Measurements from ENCODE around the gene CLDN9. TPM values are rescaled to one million over a fixed set of nuclear protein-coding genes. Genes with fewer than 3 reads are reported as not detected.
A peak's percentile ranks its signal among the peaks of the same experiment; 100 is the strongest.

The CLDN9 gene
- total and polyA plus RNA-seq, 9 of the 15 experiments (the other 6 are each of a cell fraction or from before 2014, with no cell fraction given) = 0.12 to 0.44 (median 0.22) TPM; not detected in 4

GRCh38 chr16:2980227-2981176, 32.2 kb upstream of the CLDN9 start, which contains the start of gene PKMYT1:
Gene PKMYT1, minus strand, starts transcription at chr16:2980446. Its CDS starts 789 bp downstream, at chr16:2979657.
- Histone ChIP-seq H4K20me1 (replicated peaks; ENCODE audit: control insufficient read depth, insufficient read depth, low read length) (no peaks in the 10 kb centered on the region; the same call in 1 of the 2 replicates), H3K4me2 (ENCODE audit: insufficient read depth, low read length) (peak within 1 kb of the TSS; percentile 97), H3K27ac (ENCODE audit: extremely low read depth, low read depth, low read length) (peak within 1 kb of the TSS; percentile 99), H3K79me2 (ENCODE audit: control insufficient read depth, insufficient read depth, low read length) (peaks cover 47% of the 10 kb centered on the region), H3K9me3 (replicated peaks; ENCODE audit: control insufficient read depth, insufficient read depth, low read depth, low read length) (no peaks in the 10 kb centered on the region), H3K4me1 (replicated peaks in 1 of 2; ENCODE audit: control insufficient read depth in 2 of 2, insufficient read depth in 2 of 2, low read length in 2 of 2) (peaks cover 19 to 79% of the 10 kb centered on the region in 2 experiments), H3K9ac (ENCODE audit: insufficient read depth in 1 of 2, low read depth in 2 of 2, low read length in 2 of 2) (peak within 1 kb of the TSS; percentile 97 to 100), H3K36me3 (ENCODE audit: control insufficient read depth, insufficient read depth, low read length) (peaks cover 40% of the 10 kb centered on the region; the same call in 2 of the 3 replicates), H3K9me1 (ENCODE audit: control insufficient read depth, insufficient read depth, low read length) (no peaks in the 10 kb centered on the region), H3K27me3 (ENCODE audit: control insufficient read depth in 2 of 2, insufficient read depth in 2 of 2, low read length in 2 of 2) (no peaks in the 10 kb centered on the region), H3K4me3 (peak within 1 kb of the TSS; percentile 63), H2AFZ (ENCODE audit: low read depth, low read length) (peak within 1 kb of the TSS; percentile 72)
- DNase-seq (ENCODE audit: extremely low read depth in 1 of 4, low spot score in 3 of 4) (peak; percentile 95 to 99 (median 98)), FAIRE-seq (peak; percentile 65), ATAC-seq (peak; percentile 78)
- BruUV-seq (replicated peaks) = TSS peak; percentile 91
- under 1% methylated on average over 73 of the region's 91 CpGs for WGBS (ENCODE audit: insufficient coverage, low coverage, missing lambda C conversion rate)
- CTCF ChIA-PET (ENCODE audit: low intra/inter-chr PET ratio) = no interaction called here
- in situ Hi-C loops (cut with MboI) = no loop called here
- intact Hi-C loops (cut with micrococcal nuclease) = loop anchor here (2.0 to 5.0 kb wide), 3 partner anchors 53 to 108 kb away; no protein-coding TSS in a partner anchor
- POLR2A ChIA-PET = interaction anchor here (0.6 to 3.5 kb wide), 16 partner anchors 8 to 1202 kb away, joined by 3 to 23 read pairs (median 4); partner anchors contain the start of genes FLYWCH2, KREMEN2 and PAQR4
- TF ChIP-seq FIP1L1 (IDR thresholded peaks at IDR 0.05; ENCODE audit: low read depth, low read length, poor library complexity, severe bottlenecking) (peak; percentile 31), CCNT2 (IDR thresholded peaks at IDR 0.05; ENCODE audit: borderline replicate concordance, extremely low read depth, insufficient read length, low read depth, low read length) (peak; percentile 93), ZFX (CRISPR knock-in tag; IDR thresholded peaks at IDR 0.05) (peak; percentile 97), E2F6 (IDR thresholded peaks at IDR 0.05; ENCODE audit: borderline replicate concordance in 1 of 2, extremely low read depth in 1 of 2, insufficient read depth in 1 of 2, insufficient read length in 1 of 2, low read depth in 1 of 2, low read length in 1 of 2, poor library complexity in 1 of 2, severe bottlenecking in 1 of 2) (peak; percentile 67 to 90), ZNF584 (CRISPR knock-in tag; IDR thresholded peaks at IDR 0.05; ENCODE audit: low read depth) (no peak), SIN3A (IDR thresholded peaks at IDR 0.05; ENCODE audit: borderline replicate concordance in 2 of 2, control insufficient read depth in 1 of 2, low read depth in 2 of 2, low read length in 2 of 2) (no peak; a peak in 1 of 4 replicates), TFAP4 (CRISPR knock-in tag; IDR thresholded peaks at IDR 0.05; ENCODE audit: borderline replicate concordance) (peak; percentile 37; the same call in 1 of the 2 replicates), LCOR (CRISPR knock-in tag; IDR thresholded peaks at IDR 0.05) (0 out of 2 replicates have a peak, but pooled peaks have one; percentile 7), ZNF146 (CRISPR knock-in tag; IDR thresholded peaks at IDR 0.05; ENCODE audit: unreplicated experiment) (peak; percentile 23), ZNF431 (CRISPR knock-in tag; IDR thresholded peaks at IDR 0.05) (peak; percentile 42; the same call in 1 of the 2 replicates), TEAD1 (CRISPR knock-in tag; IDR thresholded peaks at IDR 0.05) (0 out of 4 replicates have a peak, but pooled peaks of 1 of the 2 experiments have one; percentile 50), KDM5B (IDR thresholded peaks at IDR 0.05; ENCODE audit: insufficient replicate concordance, low read depth, low read length) (peak; percentile 75), CAMTA2 (CRISPR knock-in tag; conservative IDR thresholded peaks at IDR 0.05) (no peak), ZNF282 (CRISPR knock-in tag; IDR thresholded peaks at IDR 0.05) (0 out of 2 replicates have a peak, but pooled peaks have one; percentile 36), USF1 (CRISPR knock-in tag; IDR thresholded peaks at IDR 0.05) (peak; percentile 60)
